Erythroblast (primary cell): ENCODE data around the gene OOSP4A.

Experiments
- GATA1 ChIP-seq: IDR thresholded peaks from 2 replicates; pipeline ENCODE4 v1.6.1; 2011; ENCODE audit warnings: low read depth, mild to moderate bottlenecking, control low read depth, low read length, moderate library complexity
- POLR2A ChIP-seq: IDR thresholded peaks from 2 replicates; pipeline ENCODE4 v1.6.1; 2011; ENCODE audit warnings: mild to moderate bottlenecking, low read length

DNA sequence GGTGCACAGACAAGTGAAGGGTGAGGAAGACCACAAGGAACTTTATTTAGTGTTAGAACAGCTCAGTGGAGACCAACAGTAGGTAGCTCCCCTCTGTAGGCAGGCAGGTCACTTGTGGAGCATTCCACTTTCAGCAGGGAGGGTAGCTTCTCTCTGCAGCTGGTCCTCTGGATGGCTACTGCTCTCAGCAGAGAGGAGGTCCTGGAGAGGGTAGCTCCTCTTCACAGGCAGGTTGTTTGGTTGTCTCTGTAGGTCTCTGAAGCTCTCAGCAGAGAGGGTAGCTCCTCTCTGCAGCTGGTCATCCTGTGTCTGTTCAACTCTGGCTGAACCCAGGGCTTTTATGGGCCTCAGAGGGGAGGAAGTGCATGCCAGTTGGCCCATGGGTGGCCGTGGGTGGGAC lies 32.1 kb upstream of the OOSP4A start:
- TF ChIP-seq POLR2A (no peak), GATA1 (no peak)
